OCI-M2 (cell line): ENCODE data around the gene ATP8B4.
"Not testable (repeated sequence)": the region's sequence is repeated elsewhere in the genome, so short reads cannot be mapped to it uniquely, and the experiment has no call there.

Experiments
- DNase-seq: peaks from one replicate; lab custom pipeline; 2025; ENCODE audit not compliant: unreplicated experiment; lab: John Stamatoyannopoulos, UW

ATP8B4 gene

GRCh38 chr15:50109076-50109987 is 9.7 kb downstream of the ATP8B4 start:
- no peak for DNase-seq

- DNase-seq, result no peak
Observed at GRCh38 chr15:50108461-50108860, 10.6 kb downstream of the ATP8B4 start.

- DNase-seq, result no peak
Observed at GRCh38 chr15:50107591-50108408, 11.2 kb downstream of the ATP8B4 start.

- no peak for DNase-seq
Observed at GRCh38 chr15:50107157-50107556, 11.9 kb downstream of the ATP8B4 start.

GRCh38 chr15:50106457-50106856 is 12.6 kb downstream of the ATP8B4 start:
- DNase-seq, result no peak

- DNase-seq, result no peak
Observed at GRCh38 chr15:50100486-50100885, 18.5 kb downstream of the ATP8B4 start.

GRCh38 chr15:50098545-50098944 is 20.5 kb downstream of the ATP8B4 start:
- DNase-seq, result no peak

GRCh38 chr15:50095938-50096821 is 22.9 kb downstream of the ATP8B4 start:
- no peak for DNase-seq

- DNase-seq, result not testable (repeated sequence)
Observed at GRCh38 chr15:50089386-50089785, 29.6 kb downstream of the ATP8B4 start.

- DNase-seq, result no peak
Observed at GRCh38 chr15:50084932-50085331, 34.1 kb downstream of the ATP8B4 start.

GRCh38 chr15:50083424-50084025 is 35.5 kb downstream of the ATP8B4 start:
- no peak for DNase-seq

- no peak for DNase-seq
Observed at GRCh38 chr15:50082066-50082465, 37.0 kb downstream of the ATP8B4 start.

- no peak for DNase-seq
Observed at GRCh38 chr15:50077651-50078050, 41.4 kb downstream of the ATP8B4 start.

GRCh38 chr15:50077176-50077575 is 41.9 kb downstream of the ATP8B4 start:
- DNase-seq, result no peak

- no peak for DNase-seq
Observed at GRCh38 chr15:50075319-50075718, 43.7 kb downstream of the ATP8B4 start.

GRCh38 chr15:50071551-50072258 is 47.3 kb downstream of the ATP8B4 start:
- DNase-seq, result no peak

- DNase-seq, result no peak
Observed at GRCh38 chr15:50068016-50068415, 51.0 kb downstream of the ATP8B4 start.

- DNase-seq, result no peak
Observed at GRCh38 chr15:50067254-50067653, 51.8 kb downstream of the ATP8B4 start.

- DNase-seq, result no peak
Observed at GRCh38 chr15:50066666-50067065, 52.4 kb downstream of the ATP8B4 start.

GRCh38 chr15:50066202-50066601 is 52.8 kb downstream of the ATP8B4 start:
- DNase-seq, result no peak
